HCT116 (cell line): Measurements from ENCODE around the gene CDC42EP2. TPM values are rescaled to one million over a fixed set of nuclear protein-coding genes. Genes with fewer than 3 reads are reported as not detected.

Experiments
- ATAC-seq: fragments of 200-7000 bp; cut with Tn5 transposase; 2 replicates; pipeline ENCODE4 v1.9.1; 2020; ENCODE audit warnings: mild to moderate bottlenecking, moderate library complexity
- BruUV-seq: library from RNA; stranded (reverse); fragments of 400-500 nt; replicated peaks from 2 replicates; lab custom pipeline; 2021; lab: Mats Ljungman, UMichigan
- CTCF ChIA-PET: fragments of 300-600 bp; sonication (Branson Sonifier 250); formaldehyde crosslinking; loops from one replicate; lab custom pipeline; 2021; ENCODE audit warnings: antibody characterized with exemption; lab: Charles Lee
- POLR2A ChIA-PET: fragments of 300-600, 350-600 bp; sonication (Branson Sonifier 250); formaldehyde crosslinking; loops from one replicate; lab custom pipeline; 2021; ENCODE audit warnings: antibody characterized with exemption; lab: Charles Lee
- RAD21 ChIA-PET, 2 experiments: fragments of 300-600 bp; sonication (Branson Sonifier 250); formaldehyde crosslinking; loops; one replicate each; lab custom pipeline; 2023; ENCODE audit warnings: low total read pairs in 2 of 2; ENCODE audit not compliant: uncharacterized antibody in 2 of 2, unreplicated experiment in 2 of 2, low non-redundant PET in 1 of 2; lab: Charles Lee
- DNase-seq: peaks from one replicate; pipeline ENCODE4 v3.0.0-alpha.2; 2010; ENCODE audit warnings: low read depth, low spot score
- H2AFZ ChIP-seq: fragments of 200-600 bp; shearing (Covaris generic), sonication (generic); 2 replicates; pipeline ENCODE4 v1.6.1; 2017; ENCODE audit warnings: low read depth, mixed run types, mixed read lengths, antibody characterized with exemption, low read length; ENCODE audit not compliant: poor library complexity, severe bottlenecking
- H3K27ac ChIP-seq: 2 replicates; pipeline ENCODE4 v1.5.1; 2012; ENCODE audit warnings: low read depth, low read length
- H3K27me3 ChIP-seq: fragments of 200-600 bp; sonication (generic); 2 replicates; pipeline ENCODE4 v1.6.1; 2016; ENCODE audit warnings: mixed run types, low read length, mixed read lengths; ENCODE audit not compliant: insufficient read depth
- H3K36me3 ChIP-seq, 2 experiments: fragments of 200-500 bp in 1 of 2; fragments of 200-600 bp in 1 of 2; sonication (Bioruptor generic) in 1 of 2; sonication (generic) in 1 of 2; 2 replicates each; pipeline versions ENCODE4 v1.5.1 to v1.6.1; 2014 to 2016; ENCODE audit warnings: low read length in 2 of 2, inconsistent platforms in 1 of 2, mixed read lengths in 1 of 2, mixed run types in 1 of 2; ENCODE audit not compliant: insufficient read depth in 2 of 2, control insufficient read depth in 1 of 2
- H3K4me1 ChIP-seq, 2 experiments: fragments of 200-600 bp in 1 of 2; sonication (generic) in 1 of 2; 2 replicates each; pipeline versions ENCODE4 v1.5.1 to v1.6.1; 2012 to 2017; ENCODE audit warnings: low read length in 2 of 2, inconsistent platforms in 1 of 2, mild to moderate bottlenecking in 1 of 2, mixed read lengths in 1 of 2, mixed run types in 1 of 2, moderate library complexity in 1 of 2; ENCODE audit not compliant: insufficient read depth in 2 of 2, control insufficient read depth in 1 of 2
- H3K4me2 ChIP-seq: fragments of 200-600 bp; sonication (generic); 2 replicates; pipeline ENCODE4 v1.6.1; 2017; ENCODE audit warnings: mixed run types, low read length, mixed read lengths
- H3K4me3 ChIP-seq, 2 experiments: fragments of 200-600 bp in 1 of 2; sonication (generic) in 1 of 2; replicated peaks in 1 of 2; 2 replicates each; pipeline ENCODE4 v1.5.1; 2011 to 2016; ENCODE audit warnings: low read length in 2 of 2, control low read depth in 1 of 2, low read depth in 1 of 2, mild to moderate bottlenecking in 1 of 2, mixed read lengths in 1 of 2, mixed run types in 1 of 2
- H3K79me2 ChIP-seq: fragments of 200-600 bp; sonication (generic); 2 replicates; pipeline ENCODE4 v1.6.1; 2017; ENCODE audit warnings: mild to moderate bottlenecking, mixed run types, low read length, moderate library complexity, mixed read lengths; ENCODE audit not compliant: insufficient read depth
- H3K9ac ChIP-seq: fragments of 200-600 bp; sonication (generic); 2 replicates; pipeline ENCODE4 v1.6.1; 2016; ENCODE audit warnings: low read length, mixed read lengths
- H3K9me2 ChIP-seq: fragments of 200-600 bp; sonication (generic), shearing (Covaris generic); 2 replicates; pipeline ENCODE4 v1.6.1; 2017; ENCODE audit warnings: mixed run types, mild to moderate bottlenecking, moderate library complexity; ENCODE audit not compliant: insufficient read depth
- H3K9me3 ChIP-seq, 2 experiments: fragments of 200-500 bp in 1 of 2; fragments of 200-600 bp in 1 of 2; sonication (Bioruptor generic) in 1 of 2; sonication (generic) in 1 of 2; 2 replicates each; pipeline ENCODE4 v1.6.1; 2014 to 2017; ENCODE audit warnings: low read length in 2 of 2, mixed read lengths in 2 of 2, inconsistent platforms in 1 of 2, low read depth in 1 of 2, mild to moderate bottlenecking in 1 of 2, mixed run types in 1 of 2, moderate library complexity in 1 of 2; ENCODE audit not compliant: control insufficient read depth in 1 of 2, insufficient read depth in 1 of 2
- H4K20me1 ChIP-seq: fragments of 200-600 bp; sonication (generic), shearing (Covaris generic); 2 replicates; pipeline ENCODE4 v1.6.1; 2017; ENCODE audit warnings: mixed run types, mild to moderate bottlenecking, moderate library complexity; ENCODE audit not compliant: insufficient read depth
- CTCF ChIP-seq, 3 experiments: fragments of 200-600 bp in 1 of 3; sonication (generic) in 1 of 3; IDR thresholded peaks in 2 of 3; conservative IDR thresholded peaks in 1 of 3; 2 replicates each; pipeline ENCODE4 v1.5.1; 2012 to 2017; ENCODE audit warnings: low read depth in 2 of 3, low read length in 2 of 3, antibody characterized with exemption in 1 of 3, borderline replicate concordance in 1 of 3, control low read depth in 1 of 3, mild to moderate bottlenecking in 1 of 3, mixed read lengths in 1 of 3, mixed run types in 1 of 3, moderate library complexity in 1 of 3; ENCODE audit not compliant: insufficient read depth in 1 of 3
- JUND ChIP-seq: IDR thresholded peaks from 2 replicates; pipeline ENCODE4 v1.6.1; 2012
- POLR2AphosphoS5 ChIP-seq: IDR thresholded peaks from 2 replicates; pipeline ENCODE4 v1.6.1; 2011; ENCODE audit warnings: mild to moderate bottlenecking, low read depth, low read length, moderate library complexity
- SRF ChIP-seq: IDR thresholded peaks from 2 replicates; pipeline ENCODE4 v1.6.1; 2012; ENCODE audit warnings: low read depth
- ZBTB33 ChIP-seq: IDR thresholded peaks from 2 replicates; pipeline ENCODE4 v1.6.1; 2011; ENCODE audit warnings: mild to moderate bottlenecking, low read length, moderate library complexity; ENCODE audit not compliant: insufficient replicate concordance; ENCODE audit errors: extremely low read depth
- intact Hi-C: fragments of 100-400 bp; cut with micrococcal nuclease; formaldehyde crosslinking; loops from 2 replicates; pipeline ENCODE4 v1.10.0; 2022
- total RNA-seq: library from RNA; stranded (reverse); gene quantifications from one replicate; pipeline ENCODE4 v1.2.1, GENCODE V29; 2021; ENCODE audit not compliant: unreplicated experiment

The CDC42EP2 gene
- total RNA-seq, 1 experiment from 2014 or later, result 15.4 TPM

- TSS peak; percentile 31 for BruUV-seq
- intact Hi-C loops, result loop anchor here (1.0 kb wide), 1 partner anchor 41 kb away; no protein-coding TSS in a partner anchor
Measured at GRCh38 chr11:65315866-65316226, 1.2 kb downstream of the CDC42EP2 start.

More at GRCh38 chr11:65315866-65316226, 1.2 kb downstream of the CDC42EP2 start:
- Histone ChIP-seq H3K79me2 (peaks cover 58% of the 10 kb centered on the region), H3K27ac (peak overlapping the region; percentile 83), H2AFZ (no peak overlapping the region), H3K9me3 (no peaks in the 10 kb centered on the region), H3K4me3 (peak overlapping the region; percentile 84 to 85), H4K20me1 (no peaks in the 10 kb centered on the region), H3K4me1 (peaks cover 31 to 59% of the 10 kb centered on the region in 2 experiments), H3K9ac (peak overlapping the region; percentile 77), H3K4me2 (peak overlapping the region; percentile 84)
- ATAC-seq (no peak), DNase-seq (no peak)
- CTCF ChIA-PET, result interaction anchor here (0.5 to 5.4 kb wide), 8 partner anchors 9 to 195 kb away, joined by 3 to 127 read pairs (median 6); partner anchors contain the start of gene DPF2
- POLR2A ChIA-PET, result interaction anchor here (1.0 to 3.2 kb wide), 6 partner anchors 14 to 192 kb away, joined by 5 to 20 read pairs (median 6); partner anchors contain the start of gene MALAT1
- TF ChIP-seq SRF (no peak), POLR2AphosphoS5 (0 out of 2 replicates have a peak, but pooled peaks have one; percentile 3), CTCF (IDR thresholded peaks at IDR 0.05 in 2 of 3, conservative IDR thresholded peaks at IDR 0.05 in 1 of 3; ENCODE audit: borderline replicate concordance in 1 of 3, insufficient read depth in 1 of 3, low read depth in 2 of 3, low read length in 2 of 3) (no peak; a peak in 1 of 6 replicates), ZBTB33 (no peak), JUND (no peak)
- TF ChIP-seq, all 23 proteins: peak for 1
- Histone ChIP-seq H3K9me2 (no peaks in the 10 kb centered on the region), H3K27me3 (no peaks in the 10 kb centered on the region), H3K36me3 (peaks cover 5 to 8% of the 10 kb centered on the region in 2 experiments; a peak in 2 of 4 replicates)
- RAD21 ChIA-PET, result interaction anchor here (2.8 to 3.4 kb wide), 2 partner anchors 41 kb away, joined by 12 to 27 read pairs; no protein-coding TSS in a partner anchor
